ENCODE results near the gene IGFBP6.

IGFBP6 gene, protein sequence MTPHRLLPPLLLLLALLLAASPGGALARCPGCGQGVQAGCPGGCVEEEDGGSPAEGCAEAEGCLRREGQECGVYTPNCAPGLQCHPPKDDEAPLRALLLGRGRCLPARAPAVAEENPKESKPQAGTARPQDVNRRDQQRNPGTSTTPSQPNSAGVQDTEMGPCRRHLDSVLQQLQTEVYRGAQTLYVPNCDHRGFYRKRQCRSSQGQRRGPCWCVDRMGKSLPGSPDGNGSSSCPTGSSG

DNA sequence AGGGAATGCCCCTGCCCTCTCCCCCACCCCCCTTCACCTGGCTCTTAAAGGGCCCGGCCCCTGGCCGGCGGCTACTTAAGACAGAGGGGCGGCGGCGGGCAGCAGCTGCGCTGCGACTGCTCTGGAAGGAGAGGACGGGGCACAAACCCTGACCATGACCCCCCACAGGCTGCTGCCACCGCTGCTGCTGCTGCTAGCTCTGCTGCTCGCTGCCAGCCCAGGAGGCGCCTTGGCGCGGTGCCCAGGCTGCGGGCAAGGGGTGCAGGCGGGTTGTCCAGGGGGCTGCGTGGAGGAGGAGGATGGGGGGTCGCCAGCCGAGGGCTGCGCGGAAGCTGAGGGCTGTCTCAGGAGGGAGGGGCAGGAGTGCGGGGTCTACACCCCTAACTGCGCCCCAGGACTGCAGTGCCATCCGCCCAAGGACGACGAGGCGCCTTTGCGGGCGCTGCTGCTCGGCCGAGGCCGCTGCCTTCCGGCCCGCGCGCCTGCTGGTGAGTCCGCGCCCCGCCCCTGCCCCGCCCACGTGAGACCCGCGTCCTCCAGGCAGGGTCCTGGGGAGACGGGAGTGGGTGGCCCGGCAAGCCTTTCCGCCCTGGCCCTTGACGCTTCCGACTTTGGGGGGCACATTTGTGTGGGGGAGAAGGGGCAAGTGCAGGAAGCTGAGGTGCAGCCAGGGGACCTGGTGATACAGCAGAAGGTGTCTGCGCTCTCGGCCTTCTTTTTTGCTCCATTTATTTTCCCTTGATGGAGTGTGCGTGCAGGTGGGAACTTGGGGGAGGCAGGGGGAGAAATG, at the start of gene IGFBP6:
Gene IGFBP6 (plus strand): TSS at position 104 of the 790 bp plus-strand sequence. CDS start 51 bp downstream, at position 155.
- FAIRE-seq = no peak

DNA sequence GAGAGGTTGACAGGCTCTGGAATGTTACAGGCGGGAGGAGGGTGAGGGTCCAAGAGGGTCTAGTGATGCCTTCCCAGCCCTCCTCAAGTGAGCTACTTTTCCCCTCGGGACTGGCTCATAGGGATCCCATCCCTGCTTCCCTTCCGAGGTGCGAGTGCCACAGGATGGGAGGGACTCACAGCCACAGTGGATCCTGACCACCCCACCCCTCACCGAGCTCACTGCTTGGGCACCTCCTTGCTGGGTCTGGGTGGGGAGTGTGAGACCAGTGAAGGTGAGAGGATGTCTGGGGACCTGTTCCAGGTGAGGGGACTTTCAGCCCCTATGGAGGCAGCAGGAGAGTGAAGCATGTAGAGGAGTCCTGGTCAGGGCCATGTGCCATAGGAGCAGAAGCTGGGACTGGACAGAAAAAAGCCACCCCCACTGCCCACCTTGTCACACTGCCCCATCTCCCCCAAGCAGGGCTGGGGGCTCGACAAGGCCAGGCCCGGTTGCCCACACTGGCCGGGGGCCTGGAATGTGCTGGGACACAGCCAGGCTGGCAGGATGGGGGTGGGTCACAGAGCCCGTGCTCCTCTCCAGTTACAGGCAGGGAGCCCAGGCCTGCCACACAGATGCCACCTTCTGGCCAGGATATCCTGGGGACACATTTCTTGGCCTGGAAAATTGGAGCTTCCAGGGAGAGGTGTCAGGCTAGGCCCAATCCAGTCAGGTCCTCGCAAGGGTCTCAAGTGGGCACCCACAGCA, 49.3 kb upstream of the IGFBP6 start:
- no peak for FAIRE-seq

DNA sequence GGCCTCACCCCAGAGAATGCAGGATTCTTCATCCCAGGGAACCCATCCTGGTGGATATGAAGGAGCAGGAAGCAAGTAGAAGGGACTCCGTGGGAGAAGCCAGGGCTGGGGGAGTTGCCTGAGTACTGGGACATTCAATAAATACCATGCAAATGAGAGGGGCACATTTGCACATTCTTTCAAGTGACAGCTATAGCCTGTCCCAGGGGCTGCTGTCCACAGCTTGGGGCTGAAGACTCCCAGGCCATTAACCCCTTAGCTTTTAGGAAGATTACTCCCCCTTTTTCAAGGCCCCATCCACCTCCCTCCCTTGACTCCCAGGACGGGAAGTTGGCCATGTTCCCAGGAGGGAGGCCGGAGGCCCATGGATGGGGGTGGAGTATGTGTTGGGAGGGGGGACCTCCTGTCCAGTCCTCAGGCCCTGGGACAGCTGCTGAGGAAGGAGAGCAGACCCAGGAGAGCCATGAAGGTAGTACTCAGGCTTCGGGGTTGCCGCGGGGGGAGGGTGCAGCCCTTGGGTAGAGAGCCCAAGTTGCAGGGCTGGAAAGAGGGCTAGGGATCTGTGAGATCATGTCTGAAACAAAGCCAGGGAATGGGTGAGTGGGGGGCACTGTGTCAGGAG, 48.6 kb upstream of the IGFBP6 start:
- FAIRE-seq = no peak

DNA sequence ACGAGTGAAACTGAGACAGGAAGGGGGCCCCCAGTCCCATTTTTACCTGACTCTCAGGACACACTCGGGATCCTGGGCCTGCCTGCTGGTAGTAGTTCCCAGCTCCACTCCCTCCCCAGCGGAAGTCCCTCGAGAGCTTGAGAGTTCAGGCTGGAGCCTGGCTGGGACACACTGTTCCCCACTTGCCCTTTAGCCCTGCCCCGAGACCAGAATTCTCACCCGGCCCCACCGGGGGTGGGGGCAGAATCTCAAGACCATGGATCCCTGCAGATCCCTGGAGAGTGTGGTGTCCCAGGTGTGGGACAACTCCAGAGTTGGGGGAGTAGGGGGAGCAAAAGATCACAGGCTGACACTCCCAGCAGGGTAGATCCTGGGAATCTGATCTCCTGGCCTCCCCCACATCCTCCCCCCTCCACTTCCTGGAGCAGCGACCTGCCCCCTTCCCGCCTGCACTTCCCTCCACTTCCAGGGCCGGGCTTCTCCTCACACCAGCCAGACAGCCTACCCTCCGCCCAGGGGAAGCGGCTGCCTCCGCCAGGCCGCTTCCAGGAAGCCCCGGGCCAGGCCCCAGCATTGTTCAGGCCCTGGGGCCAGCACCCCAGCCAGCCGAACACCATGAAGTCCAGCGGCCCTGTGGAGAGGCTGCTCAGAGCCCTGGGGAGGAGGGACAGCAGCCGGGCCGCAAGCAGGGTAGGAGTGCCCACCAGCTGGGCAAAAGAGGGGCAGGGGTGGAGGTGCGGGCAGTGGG, 47.7 kb upstream of the IGFBP6 start, which contains the start of gene TNS2:
Gene TNS2 (plus strand): TSS at position 495 of the 748 bp plus-strand sequence. CDS start 121 bp downstream, at position 616.
- FAIRE-seq = no peak

DNA sequence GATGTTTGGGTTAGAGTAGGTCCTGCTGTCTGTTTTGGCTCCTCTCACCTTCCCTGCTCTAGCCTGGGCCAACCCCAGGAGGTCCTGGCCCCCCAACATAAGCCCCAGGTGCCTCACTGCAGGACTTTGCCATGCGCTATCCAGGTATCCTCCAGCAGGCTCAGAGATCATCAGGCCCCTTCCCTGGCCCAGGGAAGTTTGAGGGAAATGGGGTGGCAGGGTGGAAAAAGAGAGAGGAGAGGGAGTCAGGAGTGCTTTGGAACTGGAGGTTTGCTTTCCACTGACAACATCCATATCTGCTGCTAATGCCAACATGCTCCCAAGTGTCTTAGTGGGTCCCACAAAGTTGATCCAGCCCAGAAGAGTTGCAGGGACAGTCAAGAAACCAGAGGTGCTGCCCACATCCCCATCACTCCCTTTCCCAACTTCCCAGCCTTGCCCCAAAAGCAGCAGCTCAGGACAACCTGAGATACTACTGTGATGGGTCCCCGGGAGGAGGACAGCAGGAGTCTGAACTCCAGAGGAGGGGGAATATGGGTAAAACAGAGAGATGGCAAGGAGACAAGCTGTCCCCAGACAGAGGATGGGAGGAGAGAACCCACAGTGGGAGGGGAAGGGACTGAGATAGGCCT, 46.9 kb upstream of the IGFBP6 start:
- no peak for FAIRE-seq

DNA sequence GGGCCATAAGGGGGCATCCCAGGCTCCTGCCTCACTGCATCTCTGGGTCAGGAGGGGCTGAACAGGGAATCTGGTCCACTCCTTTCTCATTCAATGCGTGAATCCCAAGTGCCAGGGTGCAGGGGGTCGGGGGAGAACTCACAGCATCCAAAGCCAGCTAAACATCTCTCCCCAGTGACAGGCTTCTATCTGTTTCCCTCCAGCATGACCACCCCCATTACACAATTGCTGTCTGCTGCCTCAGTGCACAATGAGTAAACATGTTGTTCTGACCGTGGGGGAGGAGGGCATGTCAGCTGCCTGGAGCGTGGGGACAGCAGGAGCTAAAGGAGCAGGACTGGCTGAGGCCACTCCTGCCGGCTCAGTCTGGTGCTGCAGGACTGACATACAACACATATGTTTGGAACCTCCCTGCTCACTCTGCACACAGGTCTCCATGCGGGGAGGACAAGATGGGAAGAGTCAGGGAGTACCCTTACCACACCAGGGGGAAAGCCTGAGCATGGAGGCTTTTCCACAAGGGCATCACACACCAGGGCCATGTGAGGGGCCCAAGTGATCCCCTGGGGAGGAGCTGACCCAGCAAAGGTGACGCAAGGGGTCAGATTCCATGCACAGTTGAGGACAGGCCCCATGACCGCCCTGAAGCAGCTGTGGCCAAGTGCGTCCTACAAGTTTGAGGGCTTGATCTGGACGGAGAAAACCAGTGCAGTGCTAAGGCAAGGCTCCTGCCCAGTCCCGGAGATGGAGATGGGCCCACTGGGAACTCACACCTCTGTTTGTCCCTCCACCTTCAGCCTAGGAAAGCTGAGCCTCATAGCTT, 46.2 kb upstream of the IGFBP6 start:
- FAIRE-seq = no peak

DNA sequence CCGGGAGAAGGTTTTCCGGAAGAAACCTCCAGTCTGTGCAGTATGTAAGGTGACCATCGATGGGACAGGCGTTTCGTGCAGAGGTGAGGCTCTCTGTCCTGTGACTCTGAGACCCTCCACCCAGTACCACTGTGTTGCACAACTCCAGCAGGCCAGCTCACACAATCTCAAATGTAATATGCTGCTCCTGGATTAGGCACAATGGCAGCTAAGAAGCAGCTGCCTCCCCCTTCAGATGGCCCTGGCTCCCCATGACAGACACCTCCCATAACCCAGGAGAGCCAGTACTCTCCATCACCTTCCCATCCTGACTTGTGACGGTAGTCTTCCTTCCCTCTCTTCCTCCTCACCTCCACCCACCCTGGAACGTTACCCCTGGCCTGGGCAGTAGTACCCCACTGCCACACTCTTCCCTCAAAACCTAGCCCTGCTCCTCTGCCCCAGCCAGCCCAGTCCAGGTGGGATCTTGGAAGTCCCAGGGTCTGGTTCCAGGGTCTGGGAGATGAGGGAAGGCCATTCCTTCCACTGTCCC, 45.5 kb upstream of the IGFBP6 start:
- no peak for FAIRE-seq

DNA sequence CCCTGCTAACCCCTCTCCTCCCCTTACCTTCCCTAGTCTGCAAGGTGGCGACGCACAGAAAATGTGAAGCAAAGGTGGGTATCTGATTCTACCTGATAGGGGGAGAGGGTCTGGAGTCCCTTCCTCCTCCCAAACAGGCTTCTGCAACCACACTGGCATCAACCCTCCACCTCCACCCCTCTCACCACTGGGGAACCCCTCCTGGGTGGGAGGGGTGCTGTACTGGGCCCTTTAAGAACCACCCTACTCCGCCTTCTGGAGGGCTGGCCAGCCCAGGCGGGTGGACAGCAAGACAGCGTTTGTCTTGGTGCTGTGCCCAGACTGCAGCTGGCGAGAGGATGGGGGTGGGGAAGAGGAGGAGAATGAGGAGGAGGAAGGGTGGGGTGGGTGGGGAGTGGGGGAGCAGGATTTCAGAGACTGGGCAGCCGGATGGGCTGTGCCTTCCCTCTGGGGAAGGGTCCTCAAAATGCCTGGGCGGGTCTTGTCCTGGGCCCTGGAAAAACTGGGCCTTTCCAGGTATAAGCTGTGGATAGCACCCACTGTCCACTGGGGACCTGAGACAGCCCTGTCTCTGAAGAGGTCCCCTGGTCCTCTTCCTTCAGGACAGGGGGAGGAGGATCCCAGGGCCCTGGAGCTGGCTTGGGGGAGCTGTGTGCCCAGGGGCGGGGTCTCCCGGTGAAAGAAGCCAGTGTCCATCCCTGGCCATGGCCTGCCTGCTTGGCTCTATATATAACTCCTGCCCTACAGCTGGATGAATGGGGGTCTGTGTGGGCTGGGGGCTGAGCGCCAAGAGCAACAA, 44.8 kb upstream of the IGFBP6 start:
- FAIRE-seq = no peak

DNA sequence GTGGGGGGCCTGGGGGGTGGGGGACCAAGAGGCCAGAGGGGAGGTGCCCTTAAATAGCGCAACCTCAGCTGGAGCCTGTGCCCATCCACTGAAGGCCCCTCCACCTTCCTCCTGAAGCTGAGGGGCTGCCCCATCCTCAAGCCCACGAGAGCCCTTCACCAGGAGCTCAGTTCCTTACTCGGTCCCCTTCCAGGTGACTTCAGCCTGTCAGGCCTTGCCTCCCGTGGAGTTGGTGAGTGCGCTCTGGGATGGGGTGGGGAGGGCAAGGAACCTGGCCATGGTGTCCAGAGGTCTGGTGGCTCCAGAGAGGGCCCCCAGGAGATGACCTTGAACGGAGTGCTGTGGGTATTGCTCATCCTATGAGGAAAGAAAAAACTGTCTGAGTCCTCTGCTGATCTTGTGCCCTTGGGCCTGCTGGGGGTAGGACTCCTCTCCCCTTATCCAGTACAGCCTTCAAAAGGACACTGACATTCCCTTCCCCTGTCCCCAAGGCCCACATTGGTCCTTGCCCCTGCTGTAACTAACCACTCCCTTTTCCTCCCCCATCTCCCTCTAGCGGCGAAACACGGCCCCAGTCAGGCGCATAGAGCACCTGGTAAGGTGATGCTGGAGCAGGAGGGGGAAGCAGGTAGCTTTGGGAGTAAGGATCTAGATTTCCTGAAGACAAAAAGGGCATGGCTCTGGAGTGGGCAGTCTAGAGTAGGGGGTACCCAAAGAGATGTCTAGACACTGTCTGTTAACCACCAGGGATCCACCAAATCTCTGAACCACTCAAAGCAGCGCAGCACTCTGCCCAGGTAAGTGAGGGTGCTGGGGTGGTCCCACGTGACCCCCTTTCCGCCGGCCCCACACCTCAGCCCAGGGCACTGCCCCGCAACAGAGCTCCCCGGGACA, 44.0 kb upstream of the IGFBP6 start:
- no peak for FAIRE-seq

DNA sequence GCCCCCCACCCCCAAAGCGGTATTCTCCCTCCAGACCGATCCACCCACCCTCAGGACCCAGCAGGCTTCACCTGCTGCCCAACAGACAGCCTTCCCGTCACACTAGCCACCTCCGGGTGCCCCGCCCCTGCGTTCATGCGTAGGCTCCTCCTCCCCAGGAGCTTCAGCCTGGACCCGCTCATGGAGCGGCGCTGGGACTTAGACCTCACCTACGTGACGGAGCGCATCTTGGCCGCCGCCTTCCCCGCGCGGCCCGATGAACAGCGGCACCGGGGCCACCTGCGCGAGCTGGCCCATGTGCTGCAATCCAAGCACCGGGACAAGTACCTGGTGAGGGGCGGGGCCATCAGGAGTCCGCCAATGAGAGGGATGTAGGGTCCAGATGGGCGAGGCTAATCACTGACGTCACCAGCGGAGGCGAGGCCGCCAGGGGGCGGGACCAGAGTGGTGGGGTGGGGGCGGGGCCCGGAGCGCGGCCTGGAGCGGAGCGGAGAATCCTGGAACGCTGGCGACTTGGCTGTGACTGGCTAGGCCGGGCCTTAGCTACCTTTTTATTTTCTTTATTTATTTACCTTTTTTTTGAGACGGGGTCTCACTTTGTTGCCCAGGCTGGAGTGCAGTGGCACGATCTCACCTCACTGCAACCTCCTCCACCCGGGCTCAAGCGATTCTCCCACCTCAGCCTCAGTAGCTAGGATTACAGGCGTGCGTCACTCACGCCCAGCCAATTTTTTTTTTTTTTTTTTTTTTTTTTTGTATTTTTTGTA, 43.2 kb upstream of the IGFBP6 start:
- no peak for FAIRE-seq

DNA sequence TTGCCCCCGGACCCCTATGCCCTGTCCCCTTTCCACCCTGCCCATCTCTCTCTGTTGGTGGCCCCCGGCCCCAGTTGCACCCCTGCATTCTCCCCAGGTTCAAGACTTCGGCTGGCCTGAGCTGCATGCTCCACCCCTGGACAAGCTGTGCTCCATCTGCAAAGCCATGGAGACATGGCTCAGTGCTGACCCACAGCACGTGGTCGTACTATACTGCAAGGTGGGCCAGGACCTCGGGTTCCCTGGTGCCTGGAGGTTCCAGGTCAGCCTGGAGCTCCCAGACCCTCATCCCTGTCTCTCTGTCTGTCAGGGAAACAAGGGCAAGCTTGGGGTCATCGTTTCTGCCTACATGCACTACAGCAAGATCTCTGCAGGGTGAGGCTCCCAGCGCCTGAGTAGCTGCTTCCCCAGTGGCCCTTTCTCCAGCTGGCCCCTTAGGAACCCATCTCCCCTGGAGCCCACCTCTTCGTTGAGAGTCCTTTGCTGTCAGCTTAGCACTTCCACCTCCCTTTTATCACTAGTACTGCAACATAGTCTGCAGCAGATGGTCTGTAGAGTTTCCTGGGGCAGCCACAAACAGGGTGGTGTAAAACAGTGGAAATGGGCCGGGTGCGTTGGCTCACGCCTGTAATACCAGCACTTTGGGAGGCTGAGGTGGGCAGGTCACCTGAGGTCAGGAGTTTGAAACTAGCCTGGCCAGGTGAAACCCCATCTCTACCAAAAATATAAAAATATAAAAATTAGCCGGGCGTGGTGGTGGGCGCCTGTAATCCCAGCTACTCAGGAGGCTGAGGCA, 41.8 kb upstream of the IGFBP6 start:
- no peak for FAIRE-seq

DNA sequence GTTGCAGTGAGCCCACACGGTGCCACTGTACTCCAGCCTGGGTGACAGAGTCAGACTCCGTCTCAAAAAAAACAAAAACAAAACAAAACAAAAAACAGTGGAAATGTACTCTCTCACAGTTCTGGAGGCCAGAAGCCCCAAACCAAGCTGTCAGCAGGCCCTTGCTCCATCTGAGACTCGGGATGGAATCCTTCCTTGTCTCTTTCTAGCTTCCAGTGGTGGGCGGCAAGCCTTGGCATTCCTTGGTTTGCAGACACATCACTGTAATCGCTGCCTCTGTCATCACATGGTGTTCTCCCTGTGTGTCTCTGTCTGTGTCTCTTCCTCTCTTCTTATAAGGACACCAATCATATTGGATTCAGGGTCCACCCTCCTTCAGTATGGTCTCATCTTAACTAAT, 41.2 kb upstream of the IGFBP6 start:
- FAIRE-seq = no peak

DNA sequence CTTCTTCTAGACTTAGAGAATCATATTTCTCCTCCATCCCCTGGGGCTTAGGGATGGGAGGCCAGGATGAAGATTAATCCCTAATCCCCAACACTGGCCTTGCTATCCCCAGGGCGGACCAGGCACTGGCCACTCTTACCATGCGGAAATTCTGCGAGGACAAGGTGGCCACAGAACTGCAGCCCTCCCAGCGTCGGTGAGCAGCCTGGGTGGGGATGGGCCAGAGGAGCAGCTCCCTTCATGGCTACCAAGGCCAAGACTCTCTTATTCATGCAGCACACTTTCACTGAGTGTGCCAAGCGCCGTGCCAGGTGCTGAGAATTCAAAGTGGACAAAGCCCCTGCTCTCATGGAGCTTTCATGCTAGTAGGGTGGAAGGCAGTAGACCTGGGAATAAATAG, 40.6 kb upstream of the IGFBP6 start:
- no peak for FAIRE-seq

DNA sequence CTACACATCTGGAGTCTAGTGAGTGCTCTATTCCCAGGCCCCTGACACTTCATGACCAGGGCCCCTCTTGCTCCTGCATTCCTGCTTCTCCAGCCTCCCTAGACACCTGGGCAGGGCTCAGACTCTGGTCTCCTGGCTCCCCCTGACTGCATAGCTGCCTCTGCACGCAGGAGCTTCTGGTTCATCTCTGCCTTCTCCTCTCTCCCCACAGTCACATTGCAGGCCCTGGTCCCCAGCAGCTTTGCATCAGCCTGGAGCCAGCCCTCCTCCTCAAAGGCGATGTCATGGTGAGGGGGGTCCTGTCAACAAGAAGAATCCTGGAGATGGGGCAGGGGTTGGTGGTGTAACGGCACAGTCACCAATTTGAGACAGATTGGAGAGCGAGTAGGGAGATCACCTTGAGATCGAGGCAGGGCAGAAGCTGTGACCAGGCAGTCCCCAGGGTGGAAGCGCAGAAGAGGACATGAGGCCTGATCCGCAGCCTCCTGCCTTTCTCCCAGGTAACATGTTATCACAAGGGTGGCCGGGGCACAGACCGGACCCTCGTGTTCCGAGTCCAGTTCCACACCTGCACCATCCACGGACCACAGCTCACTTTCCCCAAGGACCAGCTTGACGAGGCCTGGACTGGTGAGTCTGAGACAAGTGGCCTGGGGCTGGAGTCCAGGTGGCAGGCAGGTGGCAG, 39.5 kb upstream of the IGFBP6 start:
- FAIRE-seq = no peak

DNA sequence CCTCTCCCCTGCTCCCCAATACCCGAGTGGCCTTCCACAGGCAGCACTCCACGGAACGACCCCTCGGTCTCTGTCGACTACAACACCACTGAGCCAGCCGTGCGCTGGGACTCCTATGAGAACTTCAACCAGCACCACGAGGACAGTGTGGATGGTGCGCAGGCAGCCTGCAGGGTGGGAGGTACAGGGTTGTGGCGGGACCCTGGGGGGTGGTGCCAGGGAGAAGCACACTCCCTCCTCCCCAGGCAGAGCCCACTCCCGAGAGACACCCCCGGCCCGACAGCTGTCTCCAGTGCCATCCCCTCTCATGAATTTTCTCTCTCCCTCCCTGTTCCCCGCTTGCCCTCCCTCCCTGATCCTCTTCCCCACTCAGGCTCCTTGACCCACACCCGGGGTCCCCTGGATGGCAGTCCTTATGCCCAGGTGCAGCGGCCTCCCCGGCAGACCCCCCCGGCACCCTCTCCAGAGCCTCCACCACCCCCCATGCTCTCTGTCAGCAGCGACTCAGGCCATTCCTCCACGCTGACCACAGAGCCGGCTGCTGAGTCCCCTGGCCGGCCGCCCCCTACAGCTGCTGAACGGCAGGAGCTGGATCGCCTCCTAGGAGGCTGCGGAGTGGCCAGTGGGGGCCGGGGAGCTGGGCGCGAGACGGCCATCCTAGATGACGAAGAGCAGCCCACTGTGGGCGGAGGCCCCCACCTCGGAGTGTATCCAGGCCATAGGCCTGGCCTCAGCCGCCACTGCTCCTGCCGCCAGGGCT, 38.6 kb upstream of the IGFBP6 start:
- no peak for FAIRE-seq

All from endometrium (tissue), 2 donors.